Astrocyte of the spinal cord (primary cell): ENCODE results near the gene NR1H3.

ENCODE experiments used
- DNase-seq: peaks from one replicate; pipeline ENCODE4 v3.0.0; 2011; ENCODE audit warnings: low read depth, low spot score
- H3K4me3 ChIP-seq: 2 replicates; pipeline ENCODE4 v1.5.1; 2011; ENCODE audit warnings: low read depth, mild to moderate bottlenecking, low read length, moderate library complexity
- in situ Hi-C: cut with HindIII; loops from 2 replicates; pipeline ENCODE4 v1.10.0; 2017; ENCODE audit warnings: low sequenced_read_pairs
- TF ChIP-seq, protein P1 (sequence below): IDR thresholded peaks from 2 replicates; pipeline ENCODE4 v1.5.1; 2012; ENCODE audit warnings: low read depth, mild to moderate bottlenecking, low read length, inconsistent platforms

The NR1H3 gene

GRCh38 chr11:47248664-47249377, 9.0 kb upstream of the NR1H3 start, which contains the start of gene ACP2:
ACP2 (minus strand) TSS chr11:47248814; CDS start chr11:47248789, 25 bp downstream.
- TF ChIP-seq, protein P1, sequence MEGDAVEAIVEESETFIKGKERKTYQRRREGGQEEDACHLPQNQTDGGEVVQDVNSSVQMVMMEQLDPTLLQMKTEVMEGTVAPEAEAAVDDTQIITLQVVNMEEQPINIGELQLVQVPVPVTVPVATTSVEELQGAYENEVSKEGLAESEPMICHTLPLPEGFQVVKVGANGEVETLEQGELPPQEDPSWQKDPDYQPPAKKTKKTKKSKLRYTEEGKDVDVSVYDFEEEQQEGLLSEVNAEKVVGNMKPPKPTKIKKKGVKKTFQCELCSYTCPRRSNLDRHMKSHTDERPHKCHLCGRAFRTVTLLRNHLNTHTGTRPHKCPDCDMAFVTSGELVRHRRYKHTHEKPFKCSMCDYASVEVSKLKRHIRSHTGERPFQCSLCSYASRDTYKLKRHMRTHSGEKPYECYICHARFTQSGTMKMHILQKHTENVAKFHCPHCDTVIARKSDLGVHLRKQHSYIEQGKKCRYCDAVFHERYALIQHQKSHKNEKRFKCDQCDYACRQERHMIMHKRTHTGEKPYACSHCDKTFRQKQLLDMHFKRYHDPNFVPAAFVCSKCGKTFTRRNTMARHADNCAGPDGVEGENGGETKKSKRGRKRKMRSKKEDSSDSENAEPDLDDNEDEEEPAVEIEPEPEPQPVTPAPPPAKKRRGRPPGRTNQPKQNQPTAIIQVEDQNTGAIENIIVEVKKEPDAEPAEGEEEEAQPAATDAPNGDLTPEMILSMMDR, result peak; percentile 40
- H3K4me3 ChIP-seq, result peak within 1 kb of the TSS; percentile 70
- peak; percentile 90 for DNase-seq
- in situ Hi-C loops, result no loop called here

DNA sequence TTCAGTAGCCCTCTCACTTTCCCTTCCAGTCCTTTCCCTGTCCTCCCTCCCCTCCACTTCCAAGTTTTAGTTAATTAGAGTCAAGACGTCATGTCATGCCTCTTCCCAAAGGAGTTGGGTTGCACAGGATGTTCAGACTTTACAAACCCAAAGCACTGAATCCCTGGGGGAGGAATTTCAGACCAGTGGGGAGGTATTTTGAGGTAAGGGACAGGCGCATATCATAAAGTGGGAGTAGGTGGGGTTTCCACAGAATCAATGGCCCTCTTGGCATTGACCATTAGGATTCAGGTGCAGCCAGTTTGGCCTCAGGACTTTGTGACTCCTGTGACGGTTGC, 8.4 kb upstream of the NR1H3 start:
- TF ChIP-seq, protein P1, result no peak
- in situ Hi-C loops, result no loop called here
- H3K4me3 ChIP-seq, result peak overlapping the region; percentile 70
- DNase-seq, result no peak

DNA sequence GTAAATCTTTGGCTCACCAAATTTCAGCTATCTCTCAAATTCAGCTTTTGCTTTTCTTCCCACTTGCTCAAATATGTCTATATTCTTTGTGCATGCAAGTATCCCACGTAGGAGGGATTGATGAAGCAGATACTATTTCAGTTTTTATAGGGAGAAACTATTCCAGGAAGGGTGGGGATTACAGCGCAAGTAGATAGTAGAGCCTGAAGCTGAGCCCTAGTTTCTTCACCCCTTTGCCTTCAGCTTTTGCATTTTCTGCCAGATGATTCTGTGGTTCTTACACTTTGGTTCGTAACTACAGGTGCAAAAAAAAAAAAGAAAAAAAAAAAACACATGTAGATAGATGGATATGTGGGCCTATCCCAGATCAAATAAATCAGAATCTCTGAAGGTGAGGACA, 6.0 kb upstream of the NR1H3 start:
- no peak for DNase-seq
- TF ChIP-seq, protein P1, result no peak
- in situ Hi-C loops, result no loop called here
- H3K4me3 ChIP-seq, result no peak overlapping the region

- no peak overlapping the region for H3K4me3 ChIP-seq
- in situ Hi-C loops, result no loop called here
- no peak for DNase-seq
- TF ChIP-seq, protein P1, result no peak
Measured at GRCh38 chr11:47253660-47254059, 4.1 kb upstream of the NR1H3 start.

DNA sequence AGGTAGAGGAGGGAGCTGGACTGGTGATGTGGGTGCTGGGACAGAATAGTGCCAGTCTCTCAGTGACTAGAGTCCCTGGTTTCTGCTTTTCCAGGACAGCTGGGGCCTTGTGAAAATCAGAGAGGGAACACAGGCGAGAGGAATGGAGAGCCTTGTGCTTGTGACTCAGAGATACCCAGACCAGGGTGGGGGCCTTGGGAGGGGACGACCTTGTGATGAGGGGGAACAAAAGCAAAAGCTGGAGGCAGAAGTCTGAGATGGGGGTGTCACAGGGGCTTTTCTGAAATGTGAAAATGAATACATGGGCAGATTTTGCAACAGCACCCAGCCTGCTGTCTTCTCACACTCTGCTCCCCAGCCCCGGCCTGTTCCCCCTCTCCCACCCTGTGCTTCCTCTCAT, 3.4 kb upstream of the NR1H3 start:
- no peak for DNase-seq
- TF ChIP-seq, protein P1, result no peak
- H3K4me3 ChIP-seq, result no peak overlapping the region
- in situ Hi-C loops, result no loop called here

- no peak overlapping the region for H3K4me3 ChIP-seq
- TF ChIP-seq, protein P1, result no peak
- no peak for DNase-seq
- in situ Hi-C loops, result no loop called here
Measured at GRCh38 chr11:47256374-47256773, 1.4 kb upstream of the NR1H3 start.

- no peak for DNase-seq
- TF ChIP-seq, protein P1, result no peak
- in situ Hi-C loops, result no loop called here
- H3K4me3 ChIP-seq, result no peak overlapping the region
Measured at GRCh38 chr11:47257177-47257516, 649 bp upstream of the NR1H3 start.
